Ovary (tissue), 3 donors: ENCODE measurements around the gene OR56A5.

Experiments used
- POLR2A ChIP-seq: fragments of 450-650 bp; IDR thresholded peaks from one replicate; pipeline ENCODE4 v1.6.1; 2017; ENCODE audit warnings: antibody characterized with exemption, mild to moderate bottlenecking, moderate library complexity
- TF ChIP-seq, protein P1 (sequence below), 3 donors: fragments of 450-650 bp in 2 of 3; fragments of 200-600 bp in 1 of 3; IDR thresholded peaks; one replicate each; pipeline versions ENCODE4 v1.5.1 to v1.8.0; 2016 to 2022; ENCODE audit warnings: antibody characterized with exemption in 3 of 3, mild to moderate bottlenecking in 1 of 3
- donor health status: DM: no; HTN: no; CAD: no.

DNA sequence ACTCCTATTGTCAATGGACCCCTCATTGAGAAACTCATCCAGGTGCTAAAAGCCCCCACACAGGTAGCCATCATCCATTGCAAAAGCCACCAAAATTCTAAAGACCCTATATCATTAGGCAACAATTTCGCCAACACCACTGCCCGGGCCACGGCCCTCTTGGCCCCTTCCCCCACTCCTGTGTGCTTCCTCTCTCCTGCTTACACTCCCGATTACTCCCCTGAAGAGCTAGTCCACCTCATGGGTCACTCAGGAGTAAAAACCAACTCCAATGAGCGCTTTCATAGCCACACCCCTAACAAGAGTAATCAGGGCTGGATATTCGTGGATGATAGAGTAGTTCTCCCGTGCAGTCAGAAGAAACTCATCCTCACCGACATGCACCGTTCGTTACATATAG is 35.2 kb downstream of the OR56A5 start:
- TF ChIP-seq, protein P1, sequence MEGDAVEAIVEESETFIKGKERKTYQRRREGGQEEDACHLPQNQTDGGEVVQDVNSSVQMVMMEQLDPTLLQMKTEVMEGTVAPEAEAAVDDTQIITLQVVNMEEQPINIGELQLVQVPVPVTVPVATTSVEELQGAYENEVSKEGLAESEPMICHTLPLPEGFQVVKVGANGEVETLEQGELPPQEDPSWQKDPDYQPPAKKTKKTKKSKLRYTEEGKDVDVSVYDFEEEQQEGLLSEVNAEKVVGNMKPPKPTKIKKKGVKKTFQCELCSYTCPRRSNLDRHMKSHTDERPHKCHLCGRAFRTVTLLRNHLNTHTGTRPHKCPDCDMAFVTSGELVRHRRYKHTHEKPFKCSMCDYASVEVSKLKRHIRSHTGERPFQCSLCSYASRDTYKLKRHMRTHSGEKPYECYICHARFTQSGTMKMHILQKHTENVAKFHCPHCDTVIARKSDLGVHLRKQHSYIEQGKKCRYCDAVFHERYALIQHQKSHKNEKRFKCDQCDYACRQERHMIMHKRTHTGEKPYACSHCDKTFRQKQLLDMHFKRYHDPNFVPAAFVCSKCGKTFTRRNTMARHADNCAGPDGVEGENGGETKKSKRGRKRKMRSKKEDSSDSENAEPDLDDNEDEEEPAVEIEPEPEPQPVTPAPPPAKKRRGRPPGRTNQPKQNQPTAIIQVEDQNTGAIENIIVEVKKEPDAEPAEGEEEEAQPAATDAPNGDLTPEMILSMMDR (IDR thresholded peaks at IDR 0.05), result no peak
- TF ChIP-seq POLR2A, result no peak
